ENCODE measurements around the gene CDNF. TPM values are rescaled to one million over a fixed set of nuclear protein-coding genes. Genes with fewer than 3 reads are reported as not detected.

The CDNF gene
- total RNA-seq, 3 donors from 2014 or later: 2.9 to 6.2 (median 5.1) TPM

GRCh38 chr10:14879124-14879927 is 41.5 kb upstream of the CDNF start:
- no peaks in the 10 kb centered on the region for H3K4me1 ChIP-seq
- H3K9me3 ChIP-seq: no peaks in the 10 kb centered on the region
- no peak for TF ChIP-seq POLR2AphosphoS5 (IDR thresholded peaks at IDR 0.05)
- no peak for TF ChIP-seq CTCF (IDR thresholded peaks at IDR 0.05)
- TF ChIP-seq POLR2A (IDR thresholded peaks at IDR 0.05): no peak
- H3K27me3 ChIP-seq: no peaks in the 10 kb centered on the region
- peak overlapping the region; percentile 84 to 94 (median 84) for H3K4me3 ChIP-seq
- H3K36me3 ChIP-seq: no peaks in the 10 kb centered on the region
- peak in 1 of 2 donors; percentile 18 for DNase-seq (ENCODE audit: low spot score in 2 of 2)
- H3K27ac ChIP-seq: peak overlapping the region; percentile 91 to 96
- intact Hi-C loops (cut with DNase I; ENCODE audit: low total_unique reads): no loop called here

- Histone ChIP-seq H3K36me3 (no peaks in the 10 kb centered on the region), H3K4me1 (no peaks in the 10 kb centered on the region), H3K4me3 (peak within 1 kb of the TSS; percentile 84 to 94 (median 84)), H3K27me3 (no peaks in the 10 kb centered on the region), H3K9me3 (no peaks in the 10 kb centered on the region), H3K27ac (peak within 1 kb of the TSS; percentile 91 to 96)
- DNase-seq (ENCODE audit: low spot score in 2 of 2): peak; percentile 94 to 95
- intact Hi-C loops (cut with DNase I; ENCODE audit: low total_unique reads): no loop called here
- TF ChIP-seq POLR2AphosphoS5 (IDR thresholded peaks at IDR 0.05) (peak; percentile 68 to 78 (median 72)), POLR2A (IDR thresholded peaks at IDR 0.05) (no peak), CTCF (IDR thresholded peaks at IDR 0.05) (no peak)
Measured at GRCh38 chr10:14878266-14879123, 40.7 kb upstream of the CDNF start, which contains the start of gene SUV39H2. TSS of gene SUV39H2 (plus strand) at chr10:14878866. CDS start at chr10:14878889, 23 bp downstream.

GRCh38 chr10:14876764-14877163 is 38.9 kb upstream of the CDNF start:
- intact Hi-C loops (cut with DNase I; ENCODE audit: low total_unique reads): no loop called here
- H3K36me3 ChIP-seq: no peaks in the 10 kb centered on the region
- no peak overlapping the region for H3K27ac ChIP-seq
- no peak for DNase-seq (ENCODE audit: low spot score in 2 of 2)
- TF ChIP-seq POLR2AphosphoS5 (IDR thresholded peaks at IDR 0.05) (no peak), CTCF (IDR thresholded peaks at IDR 0.05) (no peak), POLR2A (IDR thresholded peaks at IDR 0.05) (no peak)
- peak overlapping the region in 1 of 3 donors; percentile 84 for H3K4me3 ChIP-seq
- no peaks in the 10 kb centered on the region for H3K9me3 ChIP-seq
- no peaks in the 10 kb centered on the region for H3K27me3 ChIP-seq
- H3K4me1 ChIP-seq: no peaks in the 10 kb centered on the region

- no peak overlapping the region for H3K4me3 ChIP-seq
- H3K9me3 ChIP-seq: no peaks in the 10 kb centered on the region
- H3K36me3 ChIP-seq: no peaks in the 10 kb centered on the region
- TF ChIP-seq POLR2A (IDR thresholded peaks at IDR 0.05) (no peak), POLR2AphosphoS5 (IDR thresholded peaks at IDR 0.05) (no peak), CTCF (IDR thresholded peaks at IDR 0.05) (no peak)
- no peak for DNase-seq (ENCODE audit: low spot score in 2 of 2)
- H3K4me1 ChIP-seq: no peaks in the 10 kb centered on the region
- intact Hi-C loops (cut with DNase I; ENCODE audit: low total_unique reads): no loop called here
- no peak overlapping the region for H3K27ac ChIP-seq
- no peaks in the 10 kb centered on the region for H3K27me3 ChIP-seq
Measured at GRCh38 chr10:14875941-14876340, 38.1 kb upstream of the CDNF start.
